ENCODE results near the gene TBRG1.

DNA sequence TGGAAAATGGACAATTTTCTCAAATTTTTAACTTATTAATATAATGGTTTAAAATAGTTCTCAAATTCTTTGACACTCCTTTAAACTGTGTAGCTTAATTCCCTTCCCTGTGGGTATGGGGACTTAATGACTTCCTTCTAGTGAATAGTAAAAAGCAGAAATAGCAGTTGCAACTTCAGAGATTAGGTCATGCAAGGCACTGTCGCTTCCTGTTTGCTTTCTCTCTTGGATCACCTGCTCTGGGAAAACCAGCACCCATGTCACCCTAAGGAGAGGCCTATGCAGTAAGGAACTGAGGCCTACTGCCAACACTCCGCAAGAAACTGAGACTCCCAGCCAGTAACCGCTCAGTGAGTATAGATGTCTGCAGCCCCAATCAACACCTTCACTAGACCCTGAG lies 16.9 kb upstream of the TBRG1 start:
- TF ChIP-seq, protein P1, sequence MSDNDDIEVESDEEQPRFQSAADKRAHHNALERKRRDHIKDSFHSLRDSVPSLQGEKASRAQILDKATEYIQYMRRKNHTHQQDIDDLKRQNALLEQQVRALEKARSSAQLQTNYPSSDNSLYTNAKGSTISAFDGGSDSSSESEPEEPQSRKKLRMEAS (IDR thresholded peaks at IDR 0.05) = no peak
- TF ChIP-seq FOXM1 (IDR thresholded peaks at IDR 0.05; ENCODE audit: borderline replicate concordance, low read depth) (no peak), EP300 (IDR thresholded peaks at IDR 0.05; ENCODE audit: borderline replicate concordance) (no peak)
